Measurements from ENCODE around the gene CNTFR.

DNA sequence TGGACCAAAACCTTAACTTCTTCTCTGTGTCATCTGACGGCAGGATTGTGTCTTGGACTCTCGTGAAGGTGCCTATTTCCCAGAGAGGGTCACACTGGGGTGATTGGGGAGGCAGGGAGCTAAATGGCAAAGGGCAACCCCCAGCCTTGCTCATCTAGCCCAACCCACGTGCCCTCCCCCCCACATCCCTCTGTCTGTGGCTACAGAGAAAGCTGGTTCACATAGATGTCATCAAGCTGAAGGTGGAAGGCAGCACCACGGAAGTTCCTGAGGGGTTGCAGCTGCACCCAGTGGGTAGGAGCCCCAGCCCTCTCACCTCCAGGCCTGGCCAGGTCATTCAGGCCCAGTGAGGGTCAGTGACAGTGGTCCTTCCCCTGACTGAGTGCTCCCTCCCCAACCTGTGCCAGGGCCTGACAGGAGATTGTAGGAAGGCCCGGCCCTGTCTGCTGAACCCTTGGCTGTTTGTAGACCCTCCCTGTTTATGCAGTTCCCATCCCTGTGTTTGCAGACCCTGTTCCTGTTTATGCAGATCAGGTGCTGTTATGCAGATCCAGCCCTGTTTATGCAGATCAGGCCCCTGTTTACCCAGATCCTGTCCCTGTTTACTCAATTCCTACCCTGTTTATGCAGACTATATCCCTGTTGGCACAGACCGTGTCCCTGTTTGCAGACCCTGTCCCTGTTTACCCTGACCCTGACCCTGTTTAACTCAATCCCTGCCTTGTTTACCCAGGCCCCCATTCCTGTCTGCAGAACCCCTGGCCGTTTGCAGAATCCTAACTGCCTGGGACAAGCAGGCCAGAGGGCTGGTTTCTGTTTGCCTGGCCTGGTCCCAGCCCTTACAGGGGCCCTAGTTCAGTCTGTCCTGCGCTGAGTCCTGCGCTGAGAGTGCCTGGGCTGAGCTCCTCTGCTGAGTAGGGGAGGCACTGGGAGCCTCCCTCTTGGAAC is 77.1 kb downstream of the CNTFR start:
- no peak for TF ChIP-seq EZH2 (IDR thresholded peaks at IDR 0.05)
- TF ChIP-seq, protein P1, sequence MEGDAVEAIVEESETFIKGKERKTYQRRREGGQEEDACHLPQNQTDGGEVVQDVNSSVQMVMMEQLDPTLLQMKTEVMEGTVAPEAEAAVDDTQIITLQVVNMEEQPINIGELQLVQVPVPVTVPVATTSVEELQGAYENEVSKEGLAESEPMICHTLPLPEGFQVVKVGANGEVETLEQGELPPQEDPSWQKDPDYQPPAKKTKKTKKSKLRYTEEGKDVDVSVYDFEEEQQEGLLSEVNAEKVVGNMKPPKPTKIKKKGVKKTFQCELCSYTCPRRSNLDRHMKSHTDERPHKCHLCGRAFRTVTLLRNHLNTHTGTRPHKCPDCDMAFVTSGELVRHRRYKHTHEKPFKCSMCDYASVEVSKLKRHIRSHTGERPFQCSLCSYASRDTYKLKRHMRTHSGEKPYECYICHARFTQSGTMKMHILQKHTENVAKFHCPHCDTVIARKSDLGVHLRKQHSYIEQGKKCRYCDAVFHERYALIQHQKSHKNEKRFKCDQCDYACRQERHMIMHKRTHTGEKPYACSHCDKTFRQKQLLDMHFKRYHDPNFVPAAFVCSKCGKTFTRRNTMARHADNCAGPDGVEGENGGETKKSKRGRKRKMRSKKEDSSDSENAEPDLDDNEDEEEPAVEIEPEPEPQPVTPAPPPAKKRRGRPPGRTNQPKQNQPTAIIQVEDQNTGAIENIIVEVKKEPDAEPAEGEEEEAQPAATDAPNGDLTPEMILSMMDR (IDR thresholded peaks at IDR 0.05): no peak

Data from neural progenitor cell (in vitro differentiated cells).